GM12891 (cell line): ENCODE data around the gene LYPD6B.

Source experiments
- POU2F2 ChIP-seq: IDR thresholded peaks from 2 replicates; pipeline ENCODE4 v1.6.1; 2011; ENCODE audit warnings: low read depth, mild to moderate bottlenecking, control low read depth, low read length, moderate library complexity
- TAF1 ChIP-seq: IDR thresholded peaks from 2 replicates; pipeline ENCODE4 v1.6.1; 2011; ENCODE audit warnings: low read depth, low read length, control low read depth

GRCh38 chr2:149160195-149160594 lies 121.7 kb downstream of the LYPD6B start:
- TF ChIP-seq POU2F2 = no peak
- no peak for TF ChIP-seq TAF1
